ENCODE data around the gene CBS.
"Not testable (repeated sequence)": the region's sequence is repeated elsewhere in the genome, so short reads cannot be mapped to it uniquely, and the experiment has no call there.

DNA sequence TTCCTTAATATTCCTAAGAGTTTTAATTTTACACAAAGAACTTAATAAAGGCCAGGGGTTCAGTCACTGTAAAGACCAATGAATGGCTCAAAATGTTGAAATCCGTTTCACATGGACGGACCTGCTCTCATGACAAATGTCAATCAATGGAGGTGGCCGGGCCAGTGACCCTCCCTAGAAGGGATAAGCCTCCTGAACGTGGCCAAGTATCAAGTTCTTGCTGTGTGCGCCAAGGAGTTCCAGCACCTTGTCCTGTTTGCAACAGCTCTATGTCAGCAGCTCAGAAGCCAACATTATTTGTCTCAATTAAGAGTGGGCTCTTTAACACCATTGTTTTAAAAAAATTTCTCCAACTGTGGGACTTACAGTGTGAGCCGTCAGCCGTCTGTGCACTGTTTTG lies 25.4 kb upstream of the CBS start:
- TF ChIP-seq, protein P1, sequence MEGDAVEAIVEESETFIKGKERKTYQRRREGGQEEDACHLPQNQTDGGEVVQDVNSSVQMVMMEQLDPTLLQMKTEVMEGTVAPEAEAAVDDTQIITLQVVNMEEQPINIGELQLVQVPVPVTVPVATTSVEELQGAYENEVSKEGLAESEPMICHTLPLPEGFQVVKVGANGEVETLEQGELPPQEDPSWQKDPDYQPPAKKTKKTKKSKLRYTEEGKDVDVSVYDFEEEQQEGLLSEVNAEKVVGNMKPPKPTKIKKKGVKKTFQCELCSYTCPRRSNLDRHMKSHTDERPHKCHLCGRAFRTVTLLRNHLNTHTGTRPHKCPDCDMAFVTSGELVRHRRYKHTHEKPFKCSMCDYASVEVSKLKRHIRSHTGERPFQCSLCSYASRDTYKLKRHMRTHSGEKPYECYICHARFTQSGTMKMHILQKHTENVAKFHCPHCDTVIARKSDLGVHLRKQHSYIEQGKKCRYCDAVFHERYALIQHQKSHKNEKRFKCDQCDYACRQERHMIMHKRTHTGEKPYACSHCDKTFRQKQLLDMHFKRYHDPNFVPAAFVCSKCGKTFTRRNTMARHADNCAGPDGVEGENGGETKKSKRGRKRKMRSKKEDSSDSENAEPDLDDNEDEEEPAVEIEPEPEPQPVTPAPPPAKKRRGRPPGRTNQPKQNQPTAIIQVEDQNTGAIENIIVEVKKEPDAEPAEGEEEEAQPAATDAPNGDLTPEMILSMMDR (IDR thresholded peaks at IDR 0.05), result not testable (repeated sequence)
- TF ChIP-seq EZH2 (IDR thresholded peaks at IDR 0.05; ENCODE audit: borderline replicate concordance, insufficient read depth, low read depth, low read length, poor library complexity, severe bottlenecking), result not testable (repeated sequence)
